ENCODE results near the gene RNFT2.
"Not testable (repeated sequence)": the region's sequence is repeated elsewhere in the genome, so short reads cannot be mapped to it uniquely, and the experiment has no call there.

DNA sequence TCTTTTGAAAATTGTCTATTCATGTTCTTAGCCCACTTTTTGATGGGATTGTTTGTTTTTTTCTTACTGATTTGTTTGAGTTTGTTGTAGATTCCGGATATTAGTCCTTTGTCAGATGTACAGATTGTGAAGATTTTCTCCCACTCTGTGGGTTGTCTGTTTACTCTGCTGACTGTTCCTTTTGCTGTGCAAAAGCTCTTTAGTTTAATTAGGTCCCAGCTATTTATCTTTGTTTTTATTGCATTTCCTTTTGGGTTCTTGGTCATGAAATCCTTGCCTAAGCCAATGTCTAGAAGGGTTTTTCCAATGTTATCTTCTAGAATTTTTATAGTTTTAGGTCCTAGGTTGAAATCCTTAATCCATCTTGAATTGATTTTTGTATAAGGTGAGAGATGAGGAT, 16.7 kb downstream of the RNFT2 start:
- TF ChIP-seq, protein P1, sequence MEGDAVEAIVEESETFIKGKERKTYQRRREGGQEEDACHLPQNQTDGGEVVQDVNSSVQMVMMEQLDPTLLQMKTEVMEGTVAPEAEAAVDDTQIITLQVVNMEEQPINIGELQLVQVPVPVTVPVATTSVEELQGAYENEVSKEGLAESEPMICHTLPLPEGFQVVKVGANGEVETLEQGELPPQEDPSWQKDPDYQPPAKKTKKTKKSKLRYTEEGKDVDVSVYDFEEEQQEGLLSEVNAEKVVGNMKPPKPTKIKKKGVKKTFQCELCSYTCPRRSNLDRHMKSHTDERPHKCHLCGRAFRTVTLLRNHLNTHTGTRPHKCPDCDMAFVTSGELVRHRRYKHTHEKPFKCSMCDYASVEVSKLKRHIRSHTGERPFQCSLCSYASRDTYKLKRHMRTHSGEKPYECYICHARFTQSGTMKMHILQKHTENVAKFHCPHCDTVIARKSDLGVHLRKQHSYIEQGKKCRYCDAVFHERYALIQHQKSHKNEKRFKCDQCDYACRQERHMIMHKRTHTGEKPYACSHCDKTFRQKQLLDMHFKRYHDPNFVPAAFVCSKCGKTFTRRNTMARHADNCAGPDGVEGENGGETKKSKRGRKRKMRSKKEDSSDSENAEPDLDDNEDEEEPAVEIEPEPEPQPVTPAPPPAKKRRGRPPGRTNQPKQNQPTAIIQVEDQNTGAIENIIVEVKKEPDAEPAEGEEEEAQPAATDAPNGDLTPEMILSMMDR (IDR thresholded peaks at IDR 0.05): not testable (repeated sequence)
- TF ChIP-seq, protein P2, sequence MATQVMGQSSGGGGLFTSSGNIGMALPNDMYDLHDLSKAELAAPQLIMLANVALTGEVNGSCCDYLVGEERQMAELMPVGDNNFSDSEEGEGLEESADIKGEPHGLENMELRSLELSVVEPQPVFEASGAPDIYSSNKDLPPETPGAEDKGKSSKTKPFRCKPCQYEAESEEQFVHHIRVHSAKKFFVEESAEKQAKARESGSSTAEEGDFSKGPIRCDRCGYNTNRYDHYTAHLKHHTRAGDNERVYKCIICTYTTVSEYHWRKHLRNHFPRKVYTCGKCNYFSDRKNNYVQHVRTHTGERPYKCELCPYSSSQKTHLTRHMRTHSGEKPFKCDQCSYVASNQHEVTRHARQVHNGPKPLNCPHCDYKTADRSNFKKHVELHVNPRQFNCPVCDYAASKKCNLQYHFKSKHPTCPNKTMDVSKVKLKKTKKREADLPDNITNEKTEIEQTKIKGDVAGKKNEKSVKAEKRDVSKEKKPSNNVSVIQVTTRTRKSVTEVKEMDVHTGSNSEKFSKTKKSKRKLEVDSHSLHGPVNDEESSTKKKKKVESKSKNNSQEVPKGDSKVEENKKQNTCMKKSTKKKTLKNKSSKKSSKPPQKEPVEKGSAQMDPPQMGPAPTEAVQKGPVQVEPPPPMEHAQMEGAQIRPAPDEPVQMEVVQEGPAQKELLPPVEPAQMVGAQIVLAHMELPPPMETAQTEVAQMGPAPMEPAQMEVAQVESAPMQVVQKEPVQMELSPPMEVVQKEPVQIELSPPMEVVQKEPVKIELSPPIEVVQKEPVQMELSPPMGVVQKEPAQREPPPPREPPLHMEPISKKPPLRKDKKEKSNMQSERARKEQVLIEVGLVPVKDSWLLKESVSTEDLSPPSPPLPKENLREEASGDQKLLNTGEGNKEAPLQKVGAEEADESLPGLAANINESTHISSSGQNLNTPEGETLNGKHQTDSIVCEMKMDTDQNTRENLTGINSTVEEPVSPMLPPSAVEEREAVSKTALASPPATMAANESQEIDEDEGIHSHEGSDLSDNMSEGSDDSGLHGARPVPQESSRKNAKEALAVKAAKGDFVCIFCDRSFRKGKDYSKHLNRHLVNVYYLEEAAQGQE (IDR thresholded peaks at IDR 0.05; ENCODE audit: insufficient read depth in 1 of 2, low read depth in 2 of 2, low read length in 1 of 2): not testable (repeated sequence)
- TF ChIP-seq TCF7L2 (IDR thresholded peaks at IDR 0.05; ENCODE audit: low read depth, low read length): not testable (repeated sequence)

Measured in Panc1 (cell line).